HCT116 (cell line): ENCODE measurements around the gene EIF2AK3. TPM values are rescaled to one million over a fixed set of nuclear protein-coding genes. Genes with fewer than 3 reads are reported as not detected.

ENCODE experiments used
- ATAC-seq: fragments of 200-7000 bp; cut with Tn5 transposase; 2 replicates; pipeline ENCODE4 v1.9.1; 2020; ENCODE audit warnings: mild to moderate bottlenecking, moderate library complexity
- BruUV-seq: library from RNA; stranded (reverse); fragments of 400-500 nt; replicated peaks from 2 replicates; lab custom pipeline; 2021; lab: Mats Ljungman, UMichigan
- CTCF ChIA-PET: fragments of 300-600 bp; sonication (Branson Sonifier 250); formaldehyde crosslinking; loops from one replicate; lab custom pipeline; 2021; ENCODE audit warnings: antibody characterized with exemption; lab: Charles Lee
- POLR2A ChIA-PET: fragments of 300-600, 350-600 bp; sonication (Branson Sonifier 250); formaldehyde crosslinking; loops from one replicate; lab custom pipeline; 2021; ENCODE audit warnings: antibody characterized with exemption; lab: Charles Lee
- RAD21 ChIA-PET, 2 experiments: fragments of 300-600 bp; sonication (Branson Sonifier 250); formaldehyde crosslinking; loops; one replicate each; lab custom pipeline; 2023; ENCODE audit warnings: low total read pairs in 2 of 2; ENCODE audit not compliant: uncharacterized antibody in 2 of 2, unreplicated experiment in 2 of 2, low non-redundant PET in 1 of 2; lab: Charles Lee
- DNase-seq: peaks from one replicate; pipeline ENCODE4 v3.0.0-alpha.2; 2010; ENCODE audit warnings: low read depth, low spot score
- H2AFZ ChIP-seq: fragments of 200-600 bp; shearing (Covaris generic), sonication (generic); 2 replicates; pipeline ENCODE4 v1.6.1; 2017; ENCODE audit warnings: low read depth, mixed run types, mixed read lengths, antibody characterized with exemption, low read length; ENCODE audit not compliant: poor library complexity, severe bottlenecking
- H3K27ac ChIP-seq: 2 replicates; pipeline ENCODE4 v1.5.1; 2012; ENCODE audit warnings: low read depth, low read length
- H3K27me3 ChIP-seq: fragments of 200-600 bp; sonication (generic); 2 replicates; pipeline ENCODE4 v1.6.1; 2016; ENCODE audit warnings: mixed run types, low read length, mixed read lengths; ENCODE audit not compliant: insufficient read depth
- H3K36me3 ChIP-seq, 2 experiments: fragments of 200-500 bp in 1 of 2; fragments of 200-600 bp in 1 of 2; sonication (Bioruptor generic) in 1 of 2; sonication (generic) in 1 of 2; 2 replicates each; pipeline versions ENCODE4 v1.5.1 to v1.6.1; 2014 to 2016; ENCODE audit warnings: low read length in 2 of 2, inconsistent platforms in 1 of 2, mixed read lengths in 1 of 2, mixed run types in 1 of 2; ENCODE audit not compliant: insufficient read depth in 2 of 2, control insufficient read depth in 1 of 2
- H3K4me1 ChIP-seq, 2 experiments: fragments of 200-600 bp in 1 of 2; sonication (generic) in 1 of 2; 2 replicates each; pipeline versions ENCODE4 v1.5.1 to v1.6.1; 2012 to 2017; ENCODE audit warnings: low read length in 2 of 2, inconsistent platforms in 1 of 2, mild to moderate bottlenecking in 1 of 2, mixed read lengths in 1 of 2, mixed run types in 1 of 2, moderate library complexity in 1 of 2; ENCODE audit not compliant: insufficient read depth in 2 of 2, control insufficient read depth in 1 of 2
- H3K4me2 ChIP-seq: fragments of 200-600 bp; sonication (generic); 2 replicates; pipeline ENCODE4 v1.6.1; 2017; ENCODE audit warnings: mixed run types, low read length, mixed read lengths
- H3K4me3 ChIP-seq, 2 experiments: fragments of 200-600 bp in 1 of 2; sonication (generic) in 1 of 2; replicated peaks in 1 of 2; 2 replicates each; pipeline ENCODE4 v1.5.1; 2011 to 2016; ENCODE audit warnings: low read length in 2 of 2, control low read depth in 1 of 2, low read depth in 1 of 2, mild to moderate bottlenecking in 1 of 2, mixed read lengths in 1 of 2, mixed run types in 1 of 2
- H3K79me2 ChIP-seq: fragments of 200-600 bp; sonication (generic); 2 replicates; pipeline ENCODE4 v1.6.1; 2017; ENCODE audit warnings: mild to moderate bottlenecking, mixed run types, low read length, moderate library complexity, mixed read lengths; ENCODE audit not compliant: insufficient read depth
- H3K9ac ChIP-seq: fragments of 200-600 bp; sonication (generic); 2 replicates; pipeline ENCODE4 v1.6.1; 2016; ENCODE audit warnings: low read length, mixed read lengths
- H3K9me2 ChIP-seq: fragments of 200-600 bp; sonication (generic), shearing (Covaris generic); 2 replicates; pipeline ENCODE4 v1.6.1; 2017; ENCODE audit warnings: mixed run types, mild to moderate bottlenecking, moderate library complexity; ENCODE audit not compliant: insufficient read depth
- H3K9me3 ChIP-seq, 2 experiments: fragments of 200-500 bp in 1 of 2; fragments of 200-600 bp in 1 of 2; sonication (Bioruptor generic) in 1 of 2; sonication (generic) in 1 of 2; 2 replicates each; pipeline ENCODE4 v1.6.1; 2014 to 2017; ENCODE audit warnings: low read length in 2 of 2, mixed read lengths in 2 of 2, inconsistent platforms in 1 of 2, low read depth in 1 of 2, mild to moderate bottlenecking in 1 of 2, mixed run types in 1 of 2, moderate library complexity in 1 of 2; ENCODE audit not compliant: control insufficient read depth in 1 of 2, insufficient read depth in 1 of 2
- H4K20me1 ChIP-seq: fragments of 200-600 bp; sonication (generic), shearing (Covaris generic); 2 replicates; pipeline ENCODE4 v1.6.1; 2017; ENCODE audit warnings: mixed run types, mild to moderate bottlenecking, moderate library complexity; ENCODE audit not compliant: insufficient read depth
- CTCF ChIP-seq, 3 experiments: fragments of 200-600 bp in 1 of 3; sonication (generic) in 1 of 3; IDR thresholded peaks in 2 of 3; conservative IDR thresholded peaks in 1 of 3; 2 replicates each; pipeline ENCODE4 v1.5.1; 2012 to 2017; ENCODE audit warnings: low read depth in 2 of 3, low read length in 2 of 3, antibody characterized with exemption in 1 of 3, borderline replicate concordance in 1 of 3, control low read depth in 1 of 3, mild to moderate bottlenecking in 1 of 3, mixed read lengths in 1 of 3, mixed run types in 1 of 3, moderate library complexity in 1 of 3; ENCODE audit not compliant: insufficient read depth in 1 of 3
- ELF1 ChIP-seq: IDR thresholded peaks from 2 replicates; pipeline ENCODE4 v1.6.1; 2012; ENCODE audit warnings: low read depth, borderline replicate concordance
- EZH2phosphoT487 ChIP-seq: fragments of 200-600 bp; IDR thresholded peaks from 2 replicates; pipeline ENCODE4 v1.6.1; 2018; ENCODE audit warnings: antibody characterized with exemption, borderline replicate concordance
- JUND ChIP-seq: IDR thresholded peaks from 2 replicates; pipeline ENCODE4 v1.6.1; 2012
- REST ChIP-seq: IDR thresholded peaks from 2 replicates; pipeline ENCODE4 v1.6.1; 2012; ENCODE audit warnings: low read depth
- SIN3A ChIP-seq: IDR thresholded peaks from 2 replicates; pipeline ENCODE4 v1.6.1; 2012; ENCODE audit warnings: low read depth
- SRF ChIP-seq: IDR thresholded peaks from 2 replicates; pipeline ENCODE4 v1.6.1; 2012; ENCODE audit warnings: low read depth
- ZFX ChIP-seq: fragments of 450-650 bp; IDR thresholded peaks from 2 replicates; pipeline ENCODE4 v1.6.1; 2017
- intact Hi-C: fragments of 100-400 bp; cut with micrococcal nuclease; formaldehyde crosslinking; loops from 2 replicates; pipeline ENCODE4 v1.10.0; 2022
- total RNA-seq: library from RNA; stranded (reverse); gene quantifications from one replicate; pipeline ENCODE4 v1.2.1, GENCODE V29; 2021; ENCODE audit not compliant: unreplicated experiment

The EIF2AK3 gene
- total RNA-seq, 1 experiment from 2014 or later: 8.9 TPM

DNA sequence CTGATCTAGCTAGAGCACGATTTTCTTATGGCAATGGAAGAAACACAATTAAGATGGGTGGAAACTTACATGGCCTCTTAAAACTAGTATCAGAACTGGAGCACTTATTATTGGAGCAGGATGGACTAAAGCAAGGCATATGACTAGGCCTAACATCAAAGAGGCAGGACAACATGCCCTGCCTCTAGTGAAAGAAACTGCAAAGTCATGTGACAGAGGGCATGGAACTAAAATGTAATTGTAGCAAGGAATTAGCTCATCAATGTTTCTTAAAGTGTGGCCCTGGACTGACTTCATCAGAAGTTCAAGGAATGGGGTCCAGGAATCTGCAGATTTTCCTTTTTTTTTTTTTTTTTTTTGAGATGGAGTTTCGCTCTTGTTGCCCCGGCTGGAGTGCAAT is 5.3 kb upstream of the EIF2AK3 start:
- Histone ChIP-seq H4K20me1 (no peaks in the 10 kb centered on the region), H3K4me3 (no peak overlapping the region), H3K9me2 (no peaks in the 10 kb centered on the region), H3K27ac (no peak overlapping the region), H3K9ac (no peak overlapping the region), H3K27me3 (no peaks in the 10 kb centered on the region), H2AFZ (no peak overlapping the region)
- no TSS peak for BruUV-seq
- intact Hi-C loops: no loop called here
- TF ChIP-seq CTCF (IDR thresholded peaks at IDR 0.05 in 2 of 3, conservative IDR thresholded peaks at IDR 0.05 in 1 of 3; ENCODE audit: borderline replicate concordance in 1 of 3, insufficient read depth in 1 of 3, low read depth in 2 of 3, low read length in 2 of 3): no peak
- no peak for TF ChIP-seq SIN3A
- no peak for TF ChIP-seq SRF
- no peak for TF ChIP-seq ZFX
- TF ChIP-seq JUND: no peak
- no peak for TF ChIP-seq EZH2phosphoT487
- no peak for TF ChIP-seq REST
- no peak for TF ChIP-seq ELF1
- TF ChIP-seq, all 23 proteins: peak for 0
- ATAC-seq: no peak
- CTCF ChIA-PET: no interaction called here
- no peak for DNase-seq
- peaks cover 7 to 13% of the 10 kb centered on the region in 2 experiments for H3K4me1 ChIP-seq
- H3K36me3 ChIP-seq: no peaks in the 10 kb centered on the region
- no peak overlapping the region for H3K4me2 ChIP-seq
- no peaks in the 10 kb centered on the region for H3K79me2 ChIP-seq
- POLR2A ChIA-PET: no interaction called here
- no peaks in the 10 kb centered on the region for H3K9me3 ChIP-seq
- RAD21 ChIA-PET: no interaction called here
